Breast epithelium (tissue), 4 donors: ENCODE measurements around the gene GDI2. TPM values are rescaled to one million over a fixed set of nuclear protein-coding genes. Genes with fewer than 3 reads are reported as not detected.

Experiments used
- DNase-seq, 2 donors: peaks; one replicate each; pipeline ENCODE4 v3.0.0-alpha.2; 2019; ENCODE audit warnings: low spot score in 2 of 2
- H3K27ac ChIP-seq, 2 donors: fragments of 200-600 bp; sonication (generic) in 1 of 2; one replicate each; pipeline ENCODE4 v1.5.1; 2016 to 2019; ENCODE audit warnings: mild to moderate bottlenecking in 1 of 2
- H3K27me3 ChIP-seq, 2 donors: fragments of 200-600 bp; sonication (generic) in 1 of 2; one replicate each; pipeline versions ENCODE4 v1.5.1 to v1.6.0; 2017 to 2019; ENCODE audit warnings: control low read depth in 1 of 2, mild to moderate bottlenecking in 1 of 2
- H3K36me3 ChIP-seq: fragments of 200-600 bp; one replicate; pipeline ENCODE4 v1.5.1; 2019
- H3K4me1 ChIP-seq, 2 donors: fragments of 200-600 bp; sonication (generic); one replicate each; pipeline ENCODE4 v1.5.1; 2016 to 2019; ENCODE audit warnings: control low read depth in 1 of 2
- H3K4me3 ChIP-seq, 3 donors: fragments of 200-600 bp; sonication (generic); 1 replicate in 2 of 3; 2 replicates in 1 of 3; pipeline ENCODE4 v1.5.1; 2016 to 2019; ENCODE audit warnings: mild to moderate bottlenecking in 3 of 3, moderate library complexity in 2 of 3
- H3K9me3 ChIP-seq, 2 donors: fragments of 200-600 bp; sonication (generic) in 1 of 2; one replicate each; pipeline ENCODE4 v1.5.1; 2016 to 2019; ENCODE audit warnings: control low read depth in 1 of 2
- POLR2A ChIP-seq: fragments of 450-650 bp; IDR thresholded peaks from one replicate; pipeline ENCODE4 v1.6.1; 2016; ENCODE audit warnings: antibody characterized with exemption, mild to moderate bottlenecking, moderate library complexity
- POLR2AphosphoS5 ChIP-seq, 3 donors: sonication (generic); formaldehyde crosslinking; IDR thresholded peaks; one replicate each; pipeline ENCODE4 v1.6.1; 2017; ENCODE audit warnings: antibody characterized with exemption in 3 of 3
- intact Hi-C: fragments of 100-400 bp; cut with DNase I; formaldehyde crosslinking; loops from one replicate; pipeline ENCODE4 v1.15.1; 2023; ENCODE audit warnings: low total_unique reads
- total RNA-seq, 3 donors: library from RNA; depleted of rRNA; stranded (reverse); fragments of >200 nt; gene quantifications; one replicate each; pipeline ENCODE4 v1.1.0, GENCODE V29; 2016
- TF ChIP-seq, protein P1 (sequence below), 3 donors: fragments of 450-650 bp; IDR thresholded peaks; one replicate each; pipeline ENCODE4 v1.5.1; 2016 to 2017; ENCODE audit warnings: antibody characterized with exemption in 3 of 3, mild to moderate bottlenecking in 3 of 3, moderate library complexity in 3 of 3

The GDI2 gene
- total RNA-seq, 3 donors from 2014 or later = 249 to 342 (median 259) TPM

DNA sequence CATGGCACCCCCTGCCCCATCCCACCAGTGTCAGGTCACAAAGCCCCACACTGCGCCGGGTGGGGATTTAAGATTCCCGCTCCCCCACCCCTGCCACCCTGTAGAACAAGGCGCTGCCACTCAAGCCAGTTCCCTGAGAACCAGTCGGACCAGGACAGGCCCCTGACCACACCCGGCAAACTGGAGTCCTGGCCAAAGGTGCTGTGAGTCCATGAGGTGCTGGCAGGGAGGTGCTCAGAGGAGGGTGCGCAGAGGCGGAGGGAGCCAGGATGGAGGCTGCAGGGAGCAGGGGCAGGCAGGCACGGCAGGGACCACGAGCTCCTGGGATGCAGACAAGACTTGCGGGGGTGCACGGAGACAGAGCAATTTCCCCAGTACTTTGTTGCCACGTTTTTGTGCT, 19.7 kb upstream of the GDI2 start:
- H3K4me3 ChIP-seq = no peak overlapping the region
- no peaks in the 10 kb centered on the region for H3K9me3 ChIP-seq
- peak; percentile 36 to 70 for DNase-seq
- TF ChIP-seq POLR2A (no peak), POLR2AphosphoS5 (IDR thresholded peaks at IDR 0.05) (no peak)
- TF ChIP-seq, protein P1, sequence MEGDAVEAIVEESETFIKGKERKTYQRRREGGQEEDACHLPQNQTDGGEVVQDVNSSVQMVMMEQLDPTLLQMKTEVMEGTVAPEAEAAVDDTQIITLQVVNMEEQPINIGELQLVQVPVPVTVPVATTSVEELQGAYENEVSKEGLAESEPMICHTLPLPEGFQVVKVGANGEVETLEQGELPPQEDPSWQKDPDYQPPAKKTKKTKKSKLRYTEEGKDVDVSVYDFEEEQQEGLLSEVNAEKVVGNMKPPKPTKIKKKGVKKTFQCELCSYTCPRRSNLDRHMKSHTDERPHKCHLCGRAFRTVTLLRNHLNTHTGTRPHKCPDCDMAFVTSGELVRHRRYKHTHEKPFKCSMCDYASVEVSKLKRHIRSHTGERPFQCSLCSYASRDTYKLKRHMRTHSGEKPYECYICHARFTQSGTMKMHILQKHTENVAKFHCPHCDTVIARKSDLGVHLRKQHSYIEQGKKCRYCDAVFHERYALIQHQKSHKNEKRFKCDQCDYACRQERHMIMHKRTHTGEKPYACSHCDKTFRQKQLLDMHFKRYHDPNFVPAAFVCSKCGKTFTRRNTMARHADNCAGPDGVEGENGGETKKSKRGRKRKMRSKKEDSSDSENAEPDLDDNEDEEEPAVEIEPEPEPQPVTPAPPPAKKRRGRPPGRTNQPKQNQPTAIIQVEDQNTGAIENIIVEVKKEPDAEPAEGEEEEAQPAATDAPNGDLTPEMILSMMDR (IDR thresholded peaks at IDR 0.05) = no peak
- intact Hi-C loops = no loop called here
- no peaks in the 10 kb centered on the region for H3K27me3 ChIP-seq
- no peaks in the 10 kb centered on the region for H3K4me1 ChIP-seq
- no peaks in the 10 kb centered on the region for H3K36me3 ChIP-seq
- H3K27ac ChIP-seq = no peak overlapping the region

DNA sequence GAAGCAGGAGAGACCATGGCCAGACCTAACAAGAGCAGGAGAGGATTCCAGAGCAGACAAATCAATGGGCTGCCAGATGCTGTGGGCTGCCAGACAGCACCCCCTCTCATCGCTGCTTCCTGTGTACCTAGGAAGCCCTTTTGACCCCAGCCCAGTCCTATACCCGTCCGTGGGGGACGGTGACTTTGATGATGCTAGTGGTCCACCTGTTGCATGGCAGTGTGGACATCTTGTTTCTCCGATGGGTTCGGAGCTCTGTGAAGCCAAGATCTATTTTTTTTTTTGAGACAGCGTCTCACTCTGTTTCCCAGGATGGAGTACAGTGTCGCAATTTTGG, 18.2 kb upstream of the GDI2 start:
- intact Hi-C loops = no loop called here
- no peaks in the 10 kb centered on the region for H3K36me3 ChIP-seq
- no peak overlapping the region for H3K27ac ChIP-seq
- TF ChIP-seq, protein P1 (IDR thresholded peaks at IDR 0.05) = no peak
- TF ChIP-seq POLR2AphosphoS5 (IDR thresholded peaks at IDR 0.05) (no peak), POLR2A (no peak)
- H3K27me3 ChIP-seq = no peaks in the 10 kb centered on the region
- no peak for DNase-seq
- no peaks in the 10 kb centered on the region for H3K4me1 ChIP-seq
- no peaks in the 10 kb centered on the region for H3K9me3 ChIP-seq
- no peak overlapping the region for H3K4me3 ChIP-seq

DNA sequence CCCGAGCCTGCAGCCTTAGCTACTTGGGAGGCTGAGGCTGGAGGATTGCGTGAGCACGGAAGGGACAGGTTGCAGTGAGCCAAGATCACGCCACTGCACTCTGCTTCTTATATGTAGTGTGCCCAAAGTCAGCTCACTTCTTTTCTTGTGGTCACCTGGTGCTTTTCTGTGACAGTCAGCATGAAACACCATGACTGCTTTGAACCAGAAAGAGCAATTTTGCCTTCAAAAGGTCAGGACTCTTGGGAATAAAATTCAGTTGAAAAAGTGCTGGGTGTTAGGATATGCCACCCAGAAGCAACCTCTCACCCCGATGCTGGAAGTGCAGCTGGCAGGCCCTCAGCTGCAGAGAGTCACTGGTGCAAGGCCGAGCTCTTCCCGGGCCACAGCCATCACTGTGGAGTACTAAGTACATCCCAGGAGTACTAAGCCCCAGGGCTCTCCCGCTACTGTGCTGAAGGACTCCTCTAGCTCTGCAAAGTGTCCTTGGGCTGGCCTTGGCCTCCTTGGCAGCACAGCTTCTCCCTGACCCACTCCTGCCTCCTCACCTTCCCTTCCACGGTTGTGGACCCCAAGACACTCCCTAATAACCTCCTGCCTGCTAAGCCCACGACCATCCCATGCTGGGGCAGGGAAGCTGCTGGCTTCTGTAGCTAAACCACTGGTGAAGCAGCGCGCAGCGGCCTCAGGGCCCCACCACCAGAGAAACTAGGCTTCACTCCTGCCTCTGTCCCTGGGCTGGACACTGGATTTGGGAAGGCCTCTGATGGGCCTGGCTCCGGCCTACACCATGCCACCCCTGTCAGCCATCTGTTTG, 17.6 kb upstream of the GDI2 start:
- H3K27ac ChIP-seq = no peak overlapping the region
- no peak for DNase-seq
- H3K4me1 ChIP-seq = no peaks in the 10 kb centered on the region
- H3K4me3 ChIP-seq = no peak overlapping the region
- H3K9me3 ChIP-seq = no peaks in the 10 kb centered on the region
- no peaks in the 10 kb centered on the region for H3K27me3 ChIP-seq
- intact Hi-C loops = no loop called here
- TF ChIP-seq, protein P1 (IDR thresholded peaks at IDR 0.05) = no peak
- TF ChIP-seq POLR2A (no peak), POLR2AphosphoS5 (IDR thresholded peaks at IDR 0.05) (no peak)
- H3K36me3 ChIP-seq = no peaks in the 10 kb centered on the region

DNA sequence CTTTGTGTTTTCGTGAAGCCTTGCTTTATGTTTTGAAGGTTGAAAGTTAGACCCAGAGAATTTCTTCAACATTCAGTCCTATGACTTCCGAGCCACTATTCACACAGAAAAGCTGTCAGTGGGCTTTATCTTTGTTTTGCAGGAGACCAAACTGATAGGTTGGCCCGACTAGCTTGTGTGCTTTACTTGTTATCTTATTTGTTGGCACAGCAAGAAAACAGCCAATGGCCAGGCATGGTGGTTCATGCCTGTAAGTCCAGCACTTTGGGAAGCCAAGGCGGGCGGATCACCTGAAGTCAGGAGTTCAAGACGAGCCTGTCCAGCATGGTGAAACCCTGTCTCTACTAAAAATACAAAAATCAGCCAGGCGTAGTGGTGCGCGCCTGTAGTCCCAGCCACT, 16.0 kb upstream of the GDI2 start:
- DNase-seq = no peak
- intact Hi-C loops = no loop called here
- H3K27ac ChIP-seq = no peak overlapping the region
- no peaks in the 10 kb centered on the region for H3K27me3 ChIP-seq
- no peaks in the 10 kb centered on the region for H3K4me1 ChIP-seq
- H3K36me3 ChIP-seq = no peaks in the 10 kb centered on the region
- TF ChIP-seq POLR2A = no peak
- TF ChIP-seq POLR2AphosphoS5 (IDR thresholded peaks at IDR 0.05) = no peak
- TF ChIP-seq, protein P1 (IDR thresholded peaks at IDR 0.05) = no peak
- H3K4me3 ChIP-seq = no peak overlapping the region
- H3K9me3 ChIP-seq = no peaks in the 10 kb centered on the region

DNA sequence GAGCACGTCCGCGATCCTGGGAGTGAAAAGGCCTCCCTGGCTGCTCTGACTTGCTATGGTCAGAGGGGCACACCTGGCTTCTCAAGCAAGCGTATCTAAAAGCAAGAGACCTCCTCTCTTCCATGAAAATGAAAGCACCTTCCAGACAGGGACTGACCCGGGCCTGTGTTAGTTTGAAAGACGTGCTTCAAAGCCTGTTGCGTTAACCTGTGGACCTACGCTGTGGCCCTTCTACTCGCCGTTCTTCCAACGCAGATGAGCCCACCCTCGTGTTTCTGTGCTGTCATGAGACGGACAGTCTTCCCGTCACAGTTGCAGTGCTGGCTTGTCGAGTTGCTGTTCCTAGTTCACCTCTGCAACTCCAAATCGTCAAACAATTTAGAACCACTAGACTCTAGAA, 15.5 kb upstream of the GDI2 start:
- H3K9me3 ChIP-seq = no peaks in the 10 kb centered on the region
- no peaks in the 10 kb centered on the region for H3K27me3 ChIP-seq
- no peak overlapping the region for H3K27ac ChIP-seq
- H3K4me3 ChIP-seq = no peak overlapping the region
- H3K36me3 ChIP-seq = no peaks in the 10 kb centered on the region
- TF ChIP-seq POLR2AphosphoS5 (IDR thresholded peaks at IDR 0.05) (no peak), POLR2A (no peak)
- TF ChIP-seq, protein P1 (IDR thresholded peaks at IDR 0.05) = no peak
- no peaks in the 10 kb centered on the region for H3K4me1 ChIP-seq
- intact Hi-C loops = no loop called here
- DNase-seq = no peak
